GM12872 (cell line): ENCODE measurements around the gene CALCB.

Source experiments
- CTCF ChIP-seq: IDR thresholded peaks from 3 replicates; pipeline ENCODE4 v1.5.1; 2011; ENCODE audit warnings: low read depth, mild to moderate bottlenecking, low read length, moderate library complexity; ENCODE audit not compliant: insufficient read depth

CALCB gene

GRCh38 chr11:15062599-15062998 lies 10.8 kb upstream of the CALCB start:
- no peak for TF ChIP-seq CTCF

GRCh38 chr11:15071556-15072255 lies 1.7 kb upstream of the CALCB start:
- no peak for TF ChIP-seq CTCF

GRCh38 chr11:15072551-15073143 lies 746 bp upstream of the CALCB start:
- TF ChIP-seq CTCF = no peak

- peak; percentile 84 for TF ChIP-seq CTCF
Observed at GRCh38 chr11:15074206-15075161, 1.1 kb downstream of the CALCB start.

GRCh38 chr11:15075162-15075526 lies 1.8 kb downstream of the CALCB start:
- no peak for TF ChIP-seq CTCF

GRCh38 chr11:15091175-15091574 lies 17.8 kb downstream of the CALCB start:
- no peak for TF ChIP-seq CTCF

- TF ChIP-seq CTCF = no peak
Observed at GRCh38 chr11:15091625-15092024, 18.2 kb downstream of the CALCB start.
